Panc1 (cell line): ENCODE results near the gene TBX20.
"Not testable (repeated sequence)": the region's sequence is repeated elsewhere in the genome, so short reads cannot be mapped to it uniquely, and the experiment has no call there.

Experiments
- TF ChIP-seq, protein P1 (sequence below): fragments of 450-650 bp; IDR thresholded peaks from 2 replicates; pipeline ENCODE4 v1.5.1; 2017; ENCODE audit warnings: mild to moderate bottlenecking
- TF ChIP-seq, protein P2 (sequence below), 2 experiments: IDR thresholded peaks; 2 replicates each; pipeline ENCODE4 v1.6.1; 2011 to 2012; ENCODE audit warnings: low read depth in 2 of 2, control low read depth in 1 of 2, low read length in 1 of 2, mild to moderate bottlenecking in 1 of 2, moderate library complexity in 1 of 2; ENCODE audit not compliant: insufficient read depth in 1 of 2

DNA sequence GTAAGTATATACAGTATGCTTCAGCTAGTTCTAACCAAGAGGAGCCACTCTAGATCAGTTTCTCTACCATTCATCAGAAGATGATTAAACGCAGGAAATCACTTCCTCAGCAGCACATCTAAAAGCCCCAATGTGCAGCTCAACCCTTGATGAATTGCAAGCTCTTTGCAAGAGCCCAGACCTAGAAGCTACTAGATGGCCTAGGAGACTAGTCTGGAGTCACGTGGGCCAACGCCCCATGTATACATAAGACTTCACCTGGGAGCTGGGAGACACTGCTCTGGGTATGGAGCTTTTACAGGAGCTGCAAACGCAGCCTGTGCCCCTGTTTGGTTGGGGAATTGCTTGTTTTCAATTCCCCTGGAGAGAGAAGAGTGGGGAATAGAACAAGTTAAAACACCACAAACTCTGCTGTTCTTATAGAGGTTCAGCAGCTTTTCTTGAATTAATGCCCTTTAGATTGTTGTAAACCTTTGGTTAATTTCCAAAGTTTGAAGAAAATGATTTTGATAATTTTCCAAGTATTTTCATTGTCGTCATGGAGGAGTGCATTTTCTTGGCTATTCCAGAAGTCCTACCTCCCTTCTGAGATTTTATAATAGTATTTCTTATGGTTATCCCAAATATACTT lies 69.9 kb downstream of the TBX20 start:
- TF ChIP-seq, protein P1, sequence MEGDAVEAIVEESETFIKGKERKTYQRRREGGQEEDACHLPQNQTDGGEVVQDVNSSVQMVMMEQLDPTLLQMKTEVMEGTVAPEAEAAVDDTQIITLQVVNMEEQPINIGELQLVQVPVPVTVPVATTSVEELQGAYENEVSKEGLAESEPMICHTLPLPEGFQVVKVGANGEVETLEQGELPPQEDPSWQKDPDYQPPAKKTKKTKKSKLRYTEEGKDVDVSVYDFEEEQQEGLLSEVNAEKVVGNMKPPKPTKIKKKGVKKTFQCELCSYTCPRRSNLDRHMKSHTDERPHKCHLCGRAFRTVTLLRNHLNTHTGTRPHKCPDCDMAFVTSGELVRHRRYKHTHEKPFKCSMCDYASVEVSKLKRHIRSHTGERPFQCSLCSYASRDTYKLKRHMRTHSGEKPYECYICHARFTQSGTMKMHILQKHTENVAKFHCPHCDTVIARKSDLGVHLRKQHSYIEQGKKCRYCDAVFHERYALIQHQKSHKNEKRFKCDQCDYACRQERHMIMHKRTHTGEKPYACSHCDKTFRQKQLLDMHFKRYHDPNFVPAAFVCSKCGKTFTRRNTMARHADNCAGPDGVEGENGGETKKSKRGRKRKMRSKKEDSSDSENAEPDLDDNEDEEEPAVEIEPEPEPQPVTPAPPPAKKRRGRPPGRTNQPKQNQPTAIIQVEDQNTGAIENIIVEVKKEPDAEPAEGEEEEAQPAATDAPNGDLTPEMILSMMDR = not testable (repeated sequence)
- TF ChIP-seq, protein P2, sequence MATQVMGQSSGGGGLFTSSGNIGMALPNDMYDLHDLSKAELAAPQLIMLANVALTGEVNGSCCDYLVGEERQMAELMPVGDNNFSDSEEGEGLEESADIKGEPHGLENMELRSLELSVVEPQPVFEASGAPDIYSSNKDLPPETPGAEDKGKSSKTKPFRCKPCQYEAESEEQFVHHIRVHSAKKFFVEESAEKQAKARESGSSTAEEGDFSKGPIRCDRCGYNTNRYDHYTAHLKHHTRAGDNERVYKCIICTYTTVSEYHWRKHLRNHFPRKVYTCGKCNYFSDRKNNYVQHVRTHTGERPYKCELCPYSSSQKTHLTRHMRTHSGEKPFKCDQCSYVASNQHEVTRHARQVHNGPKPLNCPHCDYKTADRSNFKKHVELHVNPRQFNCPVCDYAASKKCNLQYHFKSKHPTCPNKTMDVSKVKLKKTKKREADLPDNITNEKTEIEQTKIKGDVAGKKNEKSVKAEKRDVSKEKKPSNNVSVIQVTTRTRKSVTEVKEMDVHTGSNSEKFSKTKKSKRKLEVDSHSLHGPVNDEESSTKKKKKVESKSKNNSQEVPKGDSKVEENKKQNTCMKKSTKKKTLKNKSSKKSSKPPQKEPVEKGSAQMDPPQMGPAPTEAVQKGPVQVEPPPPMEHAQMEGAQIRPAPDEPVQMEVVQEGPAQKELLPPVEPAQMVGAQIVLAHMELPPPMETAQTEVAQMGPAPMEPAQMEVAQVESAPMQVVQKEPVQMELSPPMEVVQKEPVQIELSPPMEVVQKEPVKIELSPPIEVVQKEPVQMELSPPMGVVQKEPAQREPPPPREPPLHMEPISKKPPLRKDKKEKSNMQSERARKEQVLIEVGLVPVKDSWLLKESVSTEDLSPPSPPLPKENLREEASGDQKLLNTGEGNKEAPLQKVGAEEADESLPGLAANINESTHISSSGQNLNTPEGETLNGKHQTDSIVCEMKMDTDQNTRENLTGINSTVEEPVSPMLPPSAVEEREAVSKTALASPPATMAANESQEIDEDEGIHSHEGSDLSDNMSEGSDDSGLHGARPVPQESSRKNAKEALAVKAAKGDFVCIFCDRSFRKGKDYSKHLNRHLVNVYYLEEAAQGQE (IDR thresholded peaks at IDR 0.05; ENCODE audit: insufficient read depth in 1 of 2, low read depth in 2 of 2, low read length in 1 of 2) = not testable (repeated sequence)
